Natural killer cell treated with Interleukin-12 subunit alpha and Interleukin-12 subunit beta and Interleukin-15 and Interleukin-18, amount 100 ng/mL, for 72 hours (primary cell): Measurements from ENCODE around the gene CFAP54. TPM values are rescaled to one million over a fixed set of nuclear protein-coding genes. Genes with fewer than 3 reads are reported as not detected.

Experiments used
- ATAC-seq, 2 donors: fragments of 150-1000 bp; cut with Tn5 transposase in 1 of 2; sonication (Bioruptor Pico), chemical (Tn5 transposase) in 1 of 2; 2 replicates each; pipeline ENCODE4 v1.10.0; 2021
- DNase-seq: peaks from one replicate; pipeline ENCODE4 v3.0.0; 2022; ENCODE audit warnings: low spot score
- H3K27ac Mint-ChIP-seq, 2 donors: 1 replicate in 1 of 2; 2 replicates in 1 of 2; pipeline ENCODE4 v1.8.0; 2022; ENCODE audit warnings: mixed read lengths in 2 of 2, mild to moderate bottlenecking in 1 of 2, moderate library complexity in 1 of 2
- H3K27me3 Mint-ChIP-seq, 2 donors: 1 replicate in 1 of 2; 2 replicates in 1 of 2; pipeline ENCODE4 v1.8.0; 2022; ENCODE audit warnings: mixed read lengths in 2 of 2
- H3K36me3 Mint-ChIP-seq: one replicate; pipeline ENCODE4 v1.8.0; 2022; ENCODE audit warnings: mixed read lengths
- H3K4me1 Mint-ChIP-seq, 2 donors: 1 replicate in 1 of 2; 2 replicates in 1 of 2; pipeline ENCODE4 v1.8.0; 2022; ENCODE audit warnings: low read depth in 2 of 2, mixed read lengths in 2 of 2, mild to moderate bottlenecking in 1 of 2
- H3K4me3 Mint-ChIP-seq: one replicate; pipeline ENCODE4 v1.8.0; 2022; ENCODE audit warnings: mixed read lengths
- H3K9me3 Mint-ChIP-seq: 2 replicates; pipeline ENCODE4 v1.8.0; 2022; ENCODE audit warnings: mixed read lengths
- total RNA-seq, 2 donors: library from RNA; stranded (reverse); gene quantifications; one replicate each; pipeline ENCODE4 v1.2.3, GENCODE V29; 2022

CFAP54 gene
- total RNA-seq, 2 donors from 2014 or later = 0.14 to 0.50 TPM

DNA sequence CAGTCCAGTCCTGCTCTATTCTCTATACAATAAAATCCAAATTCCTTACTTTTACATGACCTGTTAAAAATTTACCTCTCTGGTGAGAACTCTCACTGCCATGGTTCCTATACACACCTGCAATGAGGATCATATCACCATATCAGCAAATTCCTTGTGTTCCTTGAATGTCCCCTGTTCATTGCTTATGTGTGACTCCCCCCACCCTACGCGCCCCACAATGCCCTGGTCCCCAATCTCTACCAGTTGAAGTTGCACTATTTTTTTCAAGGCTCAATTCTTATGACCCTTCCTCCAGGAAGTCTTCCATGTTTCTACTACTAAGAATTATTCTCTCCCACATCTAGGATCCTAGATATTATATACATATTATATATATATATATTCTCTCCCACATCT, 335.5 kb downstream of the CFAP54 start:
- H3K4me3 Mint-ChIP-seq = no peak overlapping the region
- ATAC-seq = no peak

GRCh38 chr12:96828169-96828789, 338.9 kb downstream of the CFAP54 start:
- H3K36me3 Mint-ChIP-seq = no peaks in the 10 kb centered on the region
- H3K27me3 Mint-ChIP-seq = no peaks in the 10 kb centered on the region
- ATAC-seq (peak; percentile 43 to 54), DNase-seq (no peak)
- H3K4me3 Mint-ChIP-seq = no peak overlapping the region
- H3K27ac Mint-ChIP-seq = no peak overlapping the region
- no peaks in the 10 kb centered on the region for H3K4me1 Mint-ChIP-seq
- no peaks in the 10 kb centered on the region for H3K9me3 Mint-ChIP-seq

More for the DNA sequence above, 335.5 kb downstream of the CFAP54 start:
- Mint-ChIP-seq H3K4me1 (no peaks in the 10 kb centered on the region), H3K36me3 (no peaks in the 10 kb centered on the region), H3K27me3 (peaks cover 0 to 2% of the 10 kb centered on the region in 2 donors), H3K9me3 (no peaks in the 10 kb centered on the region), H3K27ac (no peak overlapping the region)
- DNase-seq = no peak

DNA sequence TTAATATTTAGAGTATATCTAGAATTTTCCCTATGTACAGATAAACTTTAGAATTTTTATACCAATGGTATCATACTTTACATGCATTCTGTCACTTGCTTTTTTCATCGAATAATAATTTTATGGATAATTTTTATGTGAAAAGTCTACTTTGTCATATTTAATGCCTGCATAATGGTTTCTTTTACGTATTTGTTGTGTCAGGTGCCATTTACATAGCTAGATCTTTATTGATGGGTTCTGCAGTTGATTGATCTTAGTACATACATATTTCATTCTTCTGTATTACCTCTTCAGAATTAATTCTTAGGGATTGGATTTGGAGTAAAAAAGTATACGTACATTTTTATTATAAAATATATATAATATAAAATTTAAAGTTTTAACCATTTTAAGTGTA, 340.0 kb downstream of the CFAP54 start:
- ATAC-seq (no peak), DNase-seq (no peak)
- no peaks in the 10 kb centered on the region for H3K36me3 Mint-ChIP-seq
- no peak overlapping the region for H3K27ac Mint-ChIP-seq
- H3K9me3 Mint-ChIP-seq = no peaks in the 10 kb centered on the region
- no peaks in the 10 kb centered on the region for H3K4me1 Mint-ChIP-seq
- H3K27me3 Mint-ChIP-seq = no peaks in the 10 kb centered on the region
- no peak overlapping the region for H3K4me3 Mint-ChIP-seq

GRCh38 chr12:96831346-96831745, 342.0 kb downstream of the CFAP54 start:
- Mint-ChIP-seq H3K9me3 (no peaks in the 10 kb centered on the region), H3K27me3 (peaks cover 0 to 4% of the 10 kb centered on the region in 2 donors), H3K4me3 (no peak overlapping the region), H3K4me1 (no peaks in the 10 kb centered on the region), H3K36me3 (no peaks in the 10 kb centered on the region), H3K27ac (no peak overlapping the region)
- DNase-seq (no peak), ATAC-seq (no peak)

- peaks cover 16 to 40% of the 10 kb centered on the region in 2 donors for H3K27me3 Mint-ChIP-seq
- H3K4me3 Mint-ChIP-seq = no peak overlapping the region
- no peaks in the 10 kb centered on the region for H3K36me3 Mint-ChIP-seq
- no peaks in the 10 kb centered on the region for H3K4me1 Mint-ChIP-seq
- no peaks in the 10 kb centered on the region for H3K9me3 Mint-ChIP-seq
- ATAC-seq = no peak
- H3K27ac Mint-ChIP-seq = no peak overlapping the region
- no peak for DNase-seq
Observed at GRCh38 chr12:96846293-96846692, 356.9 kb downstream of the CFAP54 start.

GRCh38 chr12:96850676-96851075, 361.3 kb downstream of the CFAP54 start:
- no peak for ATAC-seq
- H3K27me3 Mint-ChIP-seq = peaks cover 9 to 34% of the 10 kb centered on the region in 2 donors
- no peaks in the 10 kb centered on the region for H3K4me1 Mint-ChIP-seq
- no peaks in the 10 kb centered on the region for H3K36me3 Mint-ChIP-seq
- H3K27ac Mint-ChIP-seq = no peak overlapping the region
- no peak for DNase-seq
- H3K9me3 Mint-ChIP-seq = no peaks in the 10 kb centered on the region
- no peak overlapping the region for H3K4me3 Mint-ChIP-seq

GRCh38 chr12:96858162-96858561, 368.8 kb downstream of the CFAP54 start:
- Mint-ChIP-seq H3K27ac (no peak overlapping the region), H3K4me3 (no peak overlapping the region), H3K9me3 (no peaks in the 10 kb centered on the region), H3K4me1 (no peaks in the 10 kb centered on the region), H3K27me3 (peaks cover 18 to 49% of the 10 kb centered on the region in 2 donors), H3K36me3 (no peaks in the 10 kb centered on the region)
- DNase-seq (no peak), ATAC-seq (no peak)

GRCh38 chr12:96861656-96862055, 372.3 kb downstream of the CFAP54 start:
- no peak for DNase-seq
- Mint-ChIP-seq H3K27me3 (peaks cover 26 to 46% of the 10 kb centered on the region in 2 donors), H3K9me3 (no peaks in the 10 kb centered on the region), H3K27ac (no peak overlapping the region), H3K36me3 (no peaks in the 10 kb centered on the region), H3K4me1 (no peaks in the 10 kb centered on the region), H3K4me3 (no peak overlapping the region)
- no peak for ATAC-seq

- H3K9me3 Mint-ChIP-seq = no peaks in the 10 kb centered on the region
- no peak for DNase-seq
- no peak overlapping the region for H3K27ac Mint-ChIP-seq
Observed at GRCh38 chr12:96862326-96862725, 372.9 kb downstream of the CFAP54 start.

DNA sequence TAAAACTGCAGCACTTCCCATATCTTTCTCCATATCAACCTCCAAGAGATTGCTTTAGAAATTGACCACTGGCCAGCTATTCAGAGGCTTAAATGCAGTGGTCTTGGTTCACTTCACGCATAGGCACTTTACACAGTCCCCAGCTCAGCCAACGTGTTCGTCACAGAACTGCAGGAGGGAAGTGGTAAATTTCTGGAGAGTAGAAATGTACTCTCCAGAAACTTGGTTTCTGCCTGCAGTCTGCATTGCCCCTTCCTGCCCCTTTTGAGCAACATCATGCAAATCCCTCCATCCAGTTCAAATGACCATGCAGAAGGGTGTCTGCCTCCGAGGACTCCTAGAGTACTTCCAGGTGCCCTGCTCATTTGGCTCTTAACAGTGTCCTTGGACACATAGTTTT, 375.0 kb downstream of the CFAP54 start:
- Mint-ChIP-seq H3K27me3 (peaks cover 24 to 30% of the 10 kb centered on the region in 2 donors), H3K4me1 (no peaks in the 10 kb centered on the region), H3K4me3 (no peak overlapping the region), H3K36me3 (no peaks in the 10 kb centered on the region), H3K27ac (no peak overlapping the region), H3K9me3 (no peaks in the 10 kb centered on the region)
- DNase-seq (no peak), ATAC-seq (no peak)

More at GRCh38 chr12:96862326-96862725, 372.9 kb downstream of the CFAP54 start:
- no peaks in the 10 kb centered on the region for H3K36me3 Mint-ChIP-seq
- no peak for ATAC-seq
- no peaks in the 10 kb centered on the region for H3K4me1 Mint-ChIP-seq
- H3K27me3 Mint-ChIP-seq = peaks cover 26 to 41% of the 10 kb centered on the region in 2 donors
- no peak overlapping the region for H3K4me3 Mint-ChIP-seq

DNA sequence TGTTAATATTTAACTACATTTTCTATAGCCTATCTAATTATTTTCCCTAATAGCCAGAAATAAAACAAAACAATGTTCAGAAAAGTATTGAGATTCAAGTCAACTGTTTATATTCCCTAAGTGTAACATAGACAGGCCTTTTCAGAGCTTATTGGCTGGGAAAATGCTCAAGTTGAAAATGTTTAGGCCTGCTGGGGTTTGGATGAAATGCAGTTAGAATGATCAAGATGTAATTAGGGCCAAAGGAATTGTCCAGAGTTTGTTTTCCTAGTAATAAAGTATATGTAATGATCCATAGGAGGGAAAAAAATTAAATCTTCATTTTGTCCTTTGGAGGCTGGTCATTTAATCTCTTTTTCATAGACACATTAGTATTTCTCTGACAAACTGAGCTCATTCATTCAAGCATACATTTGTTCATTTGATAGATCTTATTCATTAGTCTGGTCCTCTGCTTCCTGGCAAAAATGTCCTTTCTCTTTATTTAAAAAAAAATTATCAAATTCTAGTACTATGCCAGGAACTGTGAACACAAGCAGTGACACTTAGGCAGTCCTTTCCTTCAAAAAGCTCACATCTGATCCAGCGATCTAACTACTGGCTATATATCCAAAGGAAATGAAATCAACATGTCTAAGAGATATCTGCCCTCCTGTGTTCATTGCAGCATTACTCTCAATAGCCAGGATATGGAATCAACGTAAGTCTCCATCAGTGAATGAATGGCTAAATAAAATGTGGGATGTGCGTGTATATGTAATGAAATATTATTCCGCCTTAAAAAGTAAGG, 377.6 kb downstream of the CFAP54 start:
- H3K4me3 Mint-ChIP-seq = no peak overlapping the region
- DNase-seq (no peak), ATAC-seq (no peak)
- no peak overlapping the region for H3K27ac Mint-ChIP-seq
- H3K27me3 Mint-ChIP-seq = peaks cover 19% of the 10 kb centered on the region in 2 donors
- no peaks in the 10 kb centered on the region for H3K9me3 Mint-ChIP-seq
- H3K4me1 Mint-ChIP-seq = no peaks in the 10 kb centered on the region
- no peaks in the 10 kb centered on the region for H3K36me3 Mint-ChIP-seq

DNA sequence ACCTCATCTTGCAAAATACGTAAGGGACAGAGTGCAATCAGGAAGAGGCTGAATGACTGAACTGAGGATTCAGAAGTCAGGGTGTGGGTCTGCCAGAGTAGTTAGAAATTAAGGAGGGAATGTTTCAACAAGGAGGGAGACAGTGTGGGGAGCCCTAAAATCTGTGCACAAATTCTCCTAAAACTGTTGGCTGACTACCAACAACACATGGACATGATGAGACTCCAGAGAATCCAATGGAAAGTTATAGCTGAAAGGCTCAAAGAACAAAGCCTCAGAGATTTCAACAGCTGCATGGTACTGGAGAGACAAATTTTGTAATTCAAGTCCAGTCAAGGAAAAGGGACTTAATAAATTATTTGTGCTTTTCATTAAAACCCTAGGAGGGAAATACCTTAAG, 381.6 kb downstream of the CFAP54 start:
- Mint-ChIP-seq H3K9me3 (no peaks in the 10 kb centered on the region), H3K4me1 (no peaks in the 10 kb centered on the region), H3K4me3 (no peak overlapping the region), H3K27me3 (peaks cover 15 to 27% of the 10 kb centered on the region in 2 donors), H3K36me3 (no peaks in the 10 kb centered on the region), H3K27ac (no peak overlapping the region)
- ATAC-seq (no peak), DNase-seq (no peak)

DNA sequence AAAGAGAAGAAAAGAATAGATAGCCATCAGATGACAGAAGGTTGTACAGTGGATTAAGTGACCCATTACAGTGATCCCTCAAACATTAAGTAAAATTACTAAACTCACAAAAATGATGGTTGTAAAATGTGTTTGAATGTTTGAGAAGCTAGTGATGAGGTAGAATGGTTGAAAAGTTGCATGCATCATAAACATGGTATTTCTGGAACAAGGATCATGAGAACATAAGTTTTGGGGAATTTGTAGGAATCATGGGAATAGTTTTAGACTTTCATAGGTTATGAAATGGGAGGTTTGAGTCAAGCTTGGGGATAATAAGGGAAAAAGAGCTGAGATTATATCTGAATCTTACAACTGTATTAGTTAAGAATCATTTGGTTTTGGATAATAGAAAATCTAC, 383.6 kb downstream of the CFAP54 start:
- DNase-seq (no peak), ATAC-seq (no peak)
- H3K27me3 Mint-ChIP-seq = peaks cover 16 to 32% of the 10 kb centered on the region in 2 donors
- no peaks in the 10 kb centered on the region for H3K9me3 Mint-ChIP-seq
- H3K4me1 Mint-ChIP-seq = no peaks in the 10 kb centered on the region
- H3K27ac Mint-ChIP-seq = no peak overlapping the region
- no peak overlapping the region for H3K4me3 Mint-ChIP-seq
- H3K36me3 Mint-ChIP-seq = no peaks in the 10 kb centered on the region

GRCh38 chr12:96874211-96874610, 384.8 kb downstream of the CFAP54 start:
- Mint-ChIP-seq H3K9me3 (no peaks in the 10 kb centered on the region), H3K36me3 (no peaks in the 10 kb centered on the region), H3K27me3 (peaks cover 24 to 32% of the 10 kb centered on the region in 2 donors), H3K27ac (no peak overlapping the region), H3K4me3 (no peak overlapping the region), H3K4me1 (no peaks in the 10 kb centered on the region)
- no peak for DNase-seq
- ATAC-seq = no peak
